A673 (cell line): Measurements from ENCODE around the gene PKN1. TPM values are rescaled to one million over a fixed set of nuclear protein-coding genes. Genes with fewer than 3 reads are reported as not detected.

Experiments used
- BruUV-seq: library from RNA; stranded (reverse); fragments of 400-500 nt; replicated peaks from 2 replicates; lab custom pipeline; 2021; lab: Mats Ljungman, UMichigan
- CTCF ChIA-PET: fragments of 300-600 bp; sonication (Branson Sonifier 250); formaldehyde crosslinking; loops from one replicate; lab custom pipeline; 2022; ENCODE audit warnings: antibody characterized with exemption; lab: Charles Lee
- POLR2A ChIA-PET: fragments of 300-600 bp; sonication (Branson Sonifier 250); formaldehyde crosslinking; loops from one replicate; lab custom pipeline; 2022; ENCODE audit warnings: antibody characterized with exemption; ENCODE audit not compliant: low non-redundant PET; lab: Charles Lee
- DNase-seq: peaks from one replicate; pipeline ENCODE4 v3.0.0-alpha.2; 2015; ENCODE audit warnings: low spot score
- H3K27ac ChIP-seq: fragments of 200-600 bp; sonication (generic); 2 replicates; pipeline ENCODE4 v1.5.1; 2016; ENCODE audit warnings: mixed run types, low read depth, mild to moderate bottlenecking, mixed read lengths, antibody characterized with exemption, low read length; ENCODE audit not compliant: poor library complexity, severe bottlenecking
- H3K27me3 ChIP-seq: fragments of 200-600 bp; sonication (generic); replicated peaks from 2 replicates; pipeline ENCODE4 v1.6.1; 2017; ENCODE audit warnings: mixed run types, low read depth, mild to moderate bottlenecking, mixed read lengths, antibody characterized with exemption, low read length; ENCODE audit not compliant: insufficient read depth, poor library complexity
- H3K36me3 ChIP-seq: fragments of 200-600 bp; sonication (generic); 2 replicates; pipeline ENCODE4 v1.6.1; 2016; ENCODE audit warnings: mixed run types, mild to moderate bottlenecking, mixed read lengths, antibody characterized with exemption, low read length; ENCODE audit not compliant: insufficient read depth, poor library complexity, severe bottlenecking
- H3K4me1 ChIP-seq: fragments of 200-600 bp; sonication (generic); 2 replicates; pipeline ENCODE4 v1.6.1; 2017; ENCODE audit warnings: mixed run types, mild to moderate bottlenecking, mixed read lengths, antibody characterized with exemption, low read length; ENCODE audit not compliant: insufficient read depth, poor library complexity, severe bottlenecking
- H3K4me3 ChIP-seq: fragments of 200-600 bp; sonication (generic); 2 replicates; pipeline ENCODE4 v1.5.1; 2016; ENCODE audit warnings: low read depth, mixed run types, mild to moderate bottlenecking, mixed read lengths, low read length; ENCODE audit not compliant: poor library complexity, severe bottlenecking
- H3K9me3 ChIP-seq: fragments of 200-600 bp; sonication (generic); 2 replicates; pipeline ENCODE4 v1.6.1; 2016; ENCODE audit warnings: mixed run types, low read depth, mild to moderate bottlenecking, mixed read lengths, antibody characterized with exemption, low read length; ENCODE audit not compliant: poor library complexity, severe bottlenecking
- EZH2 ChIP-seq: fragments of 200-600 bp; sonication (generic); IDR thresholded peaks from 2 replicates; pipeline ENCODE4 v1.6.1; 2017; ENCODE audit warnings: borderline replicate concordance, low read depth, mild to moderate bottlenecking, mixed read lengths, antibody characterized with exemption, low read length; ENCODE audit not compliant: poor library complexity, severe bottlenecking
- intact Hi-C: fragments of 100-400 bp; cut with micrococcal nuclease; formaldehyde crosslinking; loops from one replicate; pipeline ENCODE4 v1.10.0; 2022; ENCODE audit not compliant: unreplicated experiment
- total RNA-seq: library from RNA; stranded (reverse); gene quantifications from 2 replicates; pipeline ENCODE4 v1.2.3, GENCODE V29; 2021
- TF ChIP-seq, protein P1 (sequence below): fragments of 300-800, 200-600 bp; sonication (generic); conservative IDR thresholded peaks from 2 replicates; pipeline ENCODE4 v1.5.1; 2017; ENCODE audit warnings: low read depth, mild to moderate bottlenecking, antibody characterized with exemption, low read length, moderate library complexity, mixed read lengths

The PKN1 gene
- total RNA-seq, 1 experiment from 2014 or later, result 91.4 TPM

DNA sequence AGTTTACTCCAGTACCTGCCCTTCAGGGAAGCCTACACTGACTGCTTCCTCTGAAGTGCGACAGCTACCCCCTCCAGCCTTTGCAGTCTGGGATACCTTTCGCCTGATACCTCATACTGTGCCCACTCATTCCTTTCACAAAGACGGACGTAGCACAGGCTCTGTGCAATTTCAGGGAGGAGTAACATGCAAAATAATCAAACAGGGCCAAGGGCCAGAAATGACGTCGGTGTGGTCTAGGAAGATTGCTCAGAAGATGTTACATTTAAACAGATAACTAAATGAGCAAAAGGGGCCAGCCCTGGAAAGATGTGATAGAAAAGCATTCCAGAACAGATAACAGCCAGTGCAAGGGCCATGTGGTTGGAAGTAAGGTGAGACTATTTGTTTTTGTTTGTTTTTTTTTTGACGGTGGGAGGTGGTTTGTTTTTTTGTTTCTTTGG is 7.4 kb upstream of the PKN1 start:
- DNase-seq, result no peak
- H3K4me1 ChIP-seq, result no peaks in the 10 kb centered on the region
- ChIA-PET CTCF (no interaction called here), POLR2A (no interaction called here)
- no peaks in the 10 kb centered on the region for H3K36me3 ChIP-seq
- BruUV-seq, result no TSS peak
- intact Hi-C loops, result no loop called here
- TF ChIP-seq, protein P1, sequence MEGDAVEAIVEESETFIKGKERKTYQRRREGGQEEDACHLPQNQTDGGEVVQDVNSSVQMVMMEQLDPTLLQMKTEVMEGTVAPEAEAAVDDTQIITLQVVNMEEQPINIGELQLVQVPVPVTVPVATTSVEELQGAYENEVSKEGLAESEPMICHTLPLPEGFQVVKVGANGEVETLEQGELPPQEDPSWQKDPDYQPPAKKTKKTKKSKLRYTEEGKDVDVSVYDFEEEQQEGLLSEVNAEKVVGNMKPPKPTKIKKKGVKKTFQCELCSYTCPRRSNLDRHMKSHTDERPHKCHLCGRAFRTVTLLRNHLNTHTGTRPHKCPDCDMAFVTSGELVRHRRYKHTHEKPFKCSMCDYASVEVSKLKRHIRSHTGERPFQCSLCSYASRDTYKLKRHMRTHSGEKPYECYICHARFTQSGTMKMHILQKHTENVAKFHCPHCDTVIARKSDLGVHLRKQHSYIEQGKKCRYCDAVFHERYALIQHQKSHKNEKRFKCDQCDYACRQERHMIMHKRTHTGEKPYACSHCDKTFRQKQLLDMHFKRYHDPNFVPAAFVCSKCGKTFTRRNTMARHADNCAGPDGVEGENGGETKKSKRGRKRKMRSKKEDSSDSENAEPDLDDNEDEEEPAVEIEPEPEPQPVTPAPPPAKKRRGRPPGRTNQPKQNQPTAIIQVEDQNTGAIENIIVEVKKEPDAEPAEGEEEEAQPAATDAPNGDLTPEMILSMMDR, result no peak
- TF ChIP-seq EZH2, result no peak
- H3K27ac ChIP-seq, result no peak overlapping the region
- H3K27me3 ChIP-seq, result no peaks in the 10 kb centered on the region
- no peak overlapping the region for H3K4me3 ChIP-seq
- no peaks in the 10 kb centered on the region for H3K9me3 ChIP-seq

DNA sequence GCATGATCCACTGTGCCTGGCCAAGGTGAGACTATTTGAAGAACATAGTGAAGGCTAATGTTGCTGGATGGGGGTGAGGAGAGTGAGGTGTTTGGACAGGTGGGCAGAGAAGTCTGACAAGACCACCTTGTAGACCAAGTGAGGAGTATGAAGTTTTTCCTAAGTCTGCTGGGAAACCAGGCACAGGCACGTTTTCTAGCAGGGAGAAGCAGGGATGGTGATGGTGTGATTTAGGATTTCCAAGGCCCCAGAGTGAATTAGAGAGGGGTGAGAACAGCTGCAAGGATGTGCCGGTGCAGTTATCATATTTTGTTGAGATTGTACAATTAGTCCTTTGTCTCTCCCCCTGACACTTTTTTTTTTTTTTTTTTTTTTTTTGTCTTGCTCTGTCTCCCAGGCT is 5.6 kb upstream of the PKN1 start:
- intact Hi-C loops, result no loop called here
- H3K27ac ChIP-seq, result no peak overlapping the region
- TF ChIP-seq EZH2, result no peak
- TF ChIP-seq, protein P1, result no peak
- no peak overlapping the region for H3K4me3 ChIP-seq
- no peaks in the 10 kb centered on the region for H3K27me3 ChIP-seq
- ChIA-PET POLR2A (no interaction called here), CTCF (interaction anchor here (0.6 kb wide), 1 partner anchor 206 kb away, joined by 3 read pairs; no protein-coding TSS in a partner anchor)
- DNase-seq, result no peak
- H3K9me3 ChIP-seq, result no peaks in the 10 kb centered on the region
- H3K36me3 ChIP-seq, result no peaks in the 10 kb centered on the region
- BruUV-seq, result no TSS peak
- H3K4me1 ChIP-seq, result no peaks in the 10 kb centered on the region

DNA sequence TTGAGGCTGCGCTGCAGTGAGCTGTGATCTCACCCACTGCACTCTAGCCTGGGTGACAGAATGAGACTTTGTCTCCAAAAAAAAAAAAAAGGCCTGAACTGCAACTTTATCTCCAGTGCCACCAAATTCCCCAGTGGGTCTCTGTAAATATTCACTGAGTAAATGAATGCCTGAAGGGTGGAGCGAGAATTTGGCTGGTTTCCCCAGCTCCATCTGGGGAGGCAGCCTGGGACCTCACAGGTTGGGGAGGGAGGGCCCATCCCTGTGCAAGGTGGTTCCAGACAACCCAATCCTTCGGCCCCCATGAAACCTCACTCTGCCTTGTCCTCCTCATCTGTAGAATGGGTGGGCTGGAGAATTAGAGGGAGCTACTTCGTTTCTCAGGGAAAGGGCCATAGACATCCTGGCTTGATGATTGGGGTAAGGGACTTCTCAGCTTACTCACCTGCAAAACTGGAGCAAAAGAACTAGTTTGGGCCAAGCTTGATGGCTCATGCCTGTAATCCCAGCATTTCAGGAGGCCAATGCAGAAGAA is 4.2 kb upstream of the PKN1 start:
- POLR2A ChIA-PET, result no interaction called here
- CTCF ChIA-PET, result no interaction called here
- intact Hi-C loops, result no loop called here
- no peaks in the 10 kb centered on the region for H3K36me3 ChIP-seq
- H3K27me3 ChIP-seq, result no peaks in the 10 kb centered on the region
- no peaks in the 10 kb centered on the region for H3K9me3 ChIP-seq
- no peak overlapping the region for H3K4me3 ChIP-seq
- H3K27ac ChIP-seq, result no peak overlapping the region
- no peak for DNase-seq
- TF ChIP-seq EZH2, result no peak
- TF ChIP-seq, protein P1, result no peak
- H3K4me1 ChIP-seq, result peaks cover 2% of the 10 kb centered on the region
- BruUV-seq, result no TSS peak
